ENCODE results near the gene SNAP29.

GRCh38 chr22:20905415-20906386, 46.9 kb downstream of the SNAP29 start:
- TF ChIP-seq PRDM10 (IDR thresholded peaks at IDR 0.05; ENCODE audit: partially characterized antibody) (no peak), POLR2A (conservative IDR thresholded peaks at IDR 0.05) (no peak), HNRNPUL1 (IDR thresholded peaks at IDR 0.05; ENCODE audit: low read length) (no peak), NFATC3 (IDR thresholded peaks at IDR 0.05) (no peak), RNF219 (CRISPR knock-in tag; IDR thresholded peaks at IDR 0.05) (no peak), GABPB1 (CRISPR knock-in tag; IDR thresholded peaks at IDR 0.05) (no peak), ZFX (CRISPR knock-in tag; IDR thresholded peaks at IDR 0.05) (no peak), PREB (CRISPR knock-in tag; IDR thresholded peaks at IDR 0.05) (no peak)
